GM19395 (cell line): Measurements from ENCODE around the gene GPR160.
"Not testable (repeated sequence)": the region's sequence is repeated elsewhere in the genome, so short reads cannot be mapped to it uniquely, and the experiment has no call there.

ENCODE experiments used
- ATAC-seq: cut with Tn5 transposase; IDR thresholded peaks from one replicate; pipeline ENCODE4 v1.9.1; 2021; ENCODE audit warnings: mild to moderate bottlenecking, moderate library complexity; ENCODE audit not compliant: unreplicated experiment

The GPR160 gene

GRCh38 chr3:170037463-170038433, at the start of gene GPR160:
Gene GPR160, plus strand, starts transcription at chr3:170037995. Its CDS starts 45,978 bp downstream, at chr3:170083973.
- ATAC-seq, result peak; percentile 87

- ATAC-seq, result no peak
These were observed 47.4 kb upstream of the GPR160 start for GRCh38 chr3:169990431-169990830.

GRCh38 chr3:169992156-169992555, 45.6 kb upstream of the GPR160 start:
- no peak for ATAC-seq

- no peak for ATAC-seq
These were observed 45.0 kb upstream of the GPR160 start for GRCh38 chr3:169992781-169993180.

- ATAC-seq, result no peak
These were observed 44.0 kb upstream of the GPR160 start for GRCh38 chr3:169993761-169994160.

GRCh38 chr3:169996063-169996462, 41.7 kb upstream of the GPR160 start:
- no peak for ATAC-seq

GRCh38 chr3:169998668-169999131, 39.1 kb upstream of the GPR160 start:
- peak; percentile 36 for ATAC-seq

- peak; percentile 94 for ATAC-seq
These were observed 38.4 kb upstream of the GPR160 start for GRCh38 chr3:169999433-169999832.

GRCh38 chr3:170000051-170000450, 37.7 kb upstream of the GPR160 start:
- no peak for ATAC-seq

- no peak for ATAC-seq
These were observed 35.6 kb upstream of the GPR160 start for GRCh38 chr3:170002231-170002630.

- ATAC-seq, result no peak
These were observed 34.9 kb upstream of the GPR160 start for GRCh38 chr3:170002879-170003278.

- ATAC-seq, result no peak
These were observed 33.9 kb upstream of the GPR160 start for GRCh38 chr3:170003881-170004356.

- peak; percentile 94 for ATAC-seq
These were observed 30.6 kb upstream of the GPR160 start for GRCh38 chr3:170007031-170007663.

- no peak for ATAC-seq
These were observed 27.3 kb upstream of the GPR160 start for GRCh38 chr3:170010498-170010897.

GRCh38 chr3:170012683-170013400, 25.0 kb upstream of the GPR160 start:
- no peak for ATAC-seq

- ATAC-seq, result no peak
These were observed 21.7 kb upstream of the GPR160 start for GRCh38 chr3:170016057-170016456.

- ATAC-seq, result not testable (repeated sequence)
These were observed 18.5 kb upstream of the GPR160 start for GRCh38 chr3:170019306-170019705.

GRCh38 chr3:170021083-170021482, 16.7 kb upstream of the GPR160 start:
- ATAC-seq, result no peak

- no peak for ATAC-seq
These were observed 15.5 kb upstream of the GPR160 start for GRCh38 chr3:170022336-170022735.

- ATAC-seq, result no peak
These were observed 14.6 kb upstream of the GPR160 start for GRCh38 chr3:170023165-170023564.

GRCh38 chr3:170024581-170024980, 13.2 kb upstream of the GPR160 start:
- ATAC-seq, result no peak
